Neuronal stem cell (in vitro differentiated cells): ENCODE measurements around the gene NMT1.

Experiments used
- DNase-seq: peaks from one replicate; pipeline ENCODE4 v3.0.0-alpha.2; 2013; ENCODE audit warnings: low spot score
- H2AFZ ChIP-seq: one replicate; pipeline ENCODE4 v1.6.1; 2013; ENCODE audit warnings: mild to moderate bottlenecking, low read length, inconsistent platforms
- H2AK5ac ChIP-seq: 2 replicates; pipeline ENCODE4 v1.6.1; 2013; ENCODE audit warnings: low read depth, mild to moderate bottlenecking, inconsistent platforms, low read length, moderate library complexity, mixed read lengths
- H2BK120ac ChIP-seq: 2 replicates; pipeline ENCODE4 v1.6.1; 2013; ENCODE audit warnings: low read depth, mild to moderate bottlenecking, inconsistent platforms, low read length, moderate library complexity, mixed read lengths
- H2BK12ac ChIP-seq: one replicate; pipeline ENCODE4 v1.6.1; 2013; ENCODE audit warnings: low read length, inconsistent platforms
- H2BK15ac ChIP-seq: 2 replicates; pipeline ENCODE4 v1.6.1; 2013; ENCODE audit warnings: mild to moderate bottlenecking, low read length, inconsistent platforms, mixed read lengths
- H2BK5ac ChIP-seq: one replicate; pipeline ENCODE4 v1.6.1; 2013; ENCODE audit warnings: inconsistent platforms, mild to moderate bottlenecking, low read length, moderate library complexity
- H3K14ac ChIP-seq: one replicate; pipeline ENCODE4 v1.6.1; 2013; ENCODE audit warnings: low read length, inconsistent platforms
- H3K18ac ChIP-seq: 2 replicates; pipeline ENCODE4 v1.6.1; 2013; ENCODE audit warnings: low read length, inconsistent platforms
- H3K23ac ChIP-seq: 2 replicates; pipeline ENCODE4 v1.6.1; 2013; ENCODE audit warnings: low read depth, mild to moderate bottlenecking, mixed read lengths, low read length, inconsistent platforms; ENCODE audit not compliant: poor library complexity
- H3K27ac ChIP-seq: replicated peaks from 3 replicates; pipeline ENCODE4 v1.5.1; 2013; ENCODE audit warnings: low read length, inconsistent platforms
- H3K27me3 ChIP-seq, 3 experiments: 2 replicates each; pipeline ENCODE4 v1.6.1; 2013; ENCODE audit warnings: low read length in 3 of 3, mild to moderate bottlenecking in 2 of 3, inconsistent platforms in 1 of 3, low read depth in 1 of 3, mixed read lengths in 1 of 3, moderate library complexity in 1 of 3; ENCODE audit not compliant: control insufficient read depth in 3 of 3, insufficient read depth in 3 of 3
- H3K36me3 ChIP-seq, 2 donors: replicated peaks in 1 of 2; 2 replicates each; pipeline ENCODE4 v1.6.1; 2013; ENCODE audit warnings: low read length in 2 of 2; ENCODE audit not compliant: control insufficient read depth in 2 of 2, insufficient read depth in 2 of 2
- H3K4ac ChIP-seq: 2 replicates; pipeline ENCODE4 v1.6.1; 2013; ENCODE audit warnings: inconsistent platforms, mild to moderate bottlenecking, low read length, moderate library complexity
- H3K4me1 ChIP-seq, 2 donors: 1 replicate in 1 of 2; 2 replicates in 1 of 2; pipeline ENCODE4 v1.6.1; 2013; ENCODE audit warnings: low read length in 2 of 2, low read depth in 1 of 2; ENCODE audit not compliant: control insufficient read depth in 2 of 2, insufficient read depth in 1 of 2
- H3K4me2 ChIP-seq: one replicate; pipeline ENCODE4 v1.6.1; 2013; ENCODE audit warnings: mild to moderate bottlenecking, low read length, inconsistent platforms; ENCODE audit not compliant: insufficient read depth, poor library complexity, severe bottlenecking
- H3K4me3 ChIP-seq, 2 donors: 2 replicates each; pipeline ENCODE4 v1.5.1; 2013; ENCODE audit warnings: low read length in 2 of 2, mild to moderate bottlenecking in 2 of 2, inconsistent platforms in 1 of 2, moderate library complexity in 1 of 2
- H3K79me1 ChIP-seq: one replicate; pipeline ENCODE4 v1.6.1; 2013; ENCODE audit warnings: low read depth, mild to moderate bottlenecking, inconsistent platforms, low read length, moderate library complexity
- H3K9ac ChIP-seq: one replicate; pipeline ENCODE4 v1.6.1; 2013; ENCODE audit warnings: mild to moderate bottlenecking, low read depth, low read length, inconsistent platforms; ENCODE audit not compliant: poor library complexity
- H3K9me3 ChIP-seq, 2 donors: replicated peaks in 1 of 2; 2 replicates each; pipeline versions ENCODE3 to v1.6.1; 2013; ENCODE audit warnings: low read length in 2 of 2, mild to moderate bottlenecking in 2 of 2, inconsistent platforms in 1 of 2, low read depth in 1 of 2, mixed read lengths in 1 of 2, moderate library complexity in 1 of 2; ENCODE audit not compliant: control insufficient read depth in 2 of 2, insufficient read depth in 1 of 2
- H4K8ac ChIP-seq: one replicate; pipeline ENCODE4 v1.6.1; 2013; ENCODE audit warnings: low read depth, mild to moderate bottlenecking, inconsistent platforms, low read length, moderate library complexity
- H4K91ac ChIP-seq: one replicate; pipeline ENCODE4 v1.6.1; 2013; ENCODE audit warnings: low read length, low read depth, mild to moderate bottlenecking, inconsistent platforms; ENCODE audit not compliant: poor library complexity
- WGBS, 2 donors: extraction: QIAGEN DNeasy Blood & Tissue Kit; methylation state at CpG; one replicate each; pipeline ENCODE4 v1.1.7; 2013; ENCODE audit warnings: missing lambda C conversion rate in 2 of 2, mixed read lengths in 1 of 2; ENCODE audit not compliant: insufficient read length in 2 of 2, insufficient replicate concordance in 1 of 2; ENCODE audit errors: extremely low coverage in 2 of 2; 5-methylcytosine and 5-hydroxymethylcytosine counted together

NMT1 gene

GRCh38 chr17:45130681-45131615 is 69.8 kb downstream of the NMT1 start:
- no peaks in the 10 kb centered on the region for H3K36me3 ChIP-seq
- no CpG with 5 or more reads among the region's 17 CpGs for WGBS, 2 donors
- H3K27me3 ChIP-seq: no peaks in the 10 kb centered on the region
- peak overlapping the region; percentile 79 for H4K91ac ChIP-seq
- H2AK5ac ChIP-seq: peak overlapping the region; percentile 97
- DNase-seq: no peak
- H3K23ac ChIP-seq: no peak overlapping the region
- no peak overlapping the region for H2BK120ac ChIP-seq
- H2AFZ ChIP-seq: no peak overlapping the region
- no peak overlapping the region for H3K27ac ChIP-seq
- peaks cover 1% of the 10 kb centered on the region for H3K79me1 ChIP-seq
- H3K18ac ChIP-seq: no peak overlapping the region
- H2BK5ac ChIP-seq: no peak overlapping the region
- H3K9me3 ChIP-seq: no peaks in the 10 kb centered on the region
- peak overlapping the region; percentile 74 for H2BK15ac ChIP-seq
- no peak overlapping the region for H3K9ac ChIP-seq
- peaks cover 24 to 40% of the 10 kb centered on the region in 2 donors for H3K4me1 ChIP-seq
- H2BK12ac ChIP-seq: peak overlapping the region; percentile 75
- H4K8ac ChIP-seq: peak overlapping the region; percentile 86
- no peak overlapping the region for H3K4ac ChIP-seq
- H3K14ac ChIP-seq: no peak overlapping the region
- H3K4me3 ChIP-seq: peak overlapping the region in 1 of 2 donors; percentile 55
- peak overlapping the region; percentile 86 for H3K4me2 ChIP-seq

GRCh38 chr17:45131616-45132319 is 70.7 kb downstream of the NMT1 start:
- Histone ChIP-seq H3K27me3 (no peaks in the 10 kb centered on the region), H2BK15ac (peak overlapping the region; percentile 74), H3K79me1 (peaks cover 3% of the 10 kb centered on the region), H2BK5ac (peak overlapping the region; percentile 88), H3K27ac (no peak overlapping the region), H4K8ac (peak overlapping the region; percentile 86), H3K4me1 (peaks cover 26 to 41% of the 10 kb centered on the region in 2 donors), H3K9me3 (no peaks in the 10 kb centered on the region), H3K18ac (peak overlapping the region; percentile 98), H2BK120ac (no peak overlapping the region), H3K4me3 (peak overlapping the region; percentile 55 to 89), H2AK5ac (peak overlapping the region; percentile 97), H3K36me3 (no peaks in the 10 kb centered on the region), H2BK12ac (peak overlapping the region; percentile 75), H3K14ac (peak overlapping the region; percentile 65), H3K23ac (peak overlapping the region; percentile 87), H3K4me2 (peak overlapping the region; percentile 86), H4K91ac (no peak overlapping the region), H3K9ac (peak overlapping the region; percentile 88), H2AFZ (peak overlapping the region; percentile 93), H3K4ac (no peak overlapping the region)
- no CpG with 5 or more reads among the region's 46 CpGs for WGBS, 2 donors
- DNase-seq: peak; percentile 76

DNA sequence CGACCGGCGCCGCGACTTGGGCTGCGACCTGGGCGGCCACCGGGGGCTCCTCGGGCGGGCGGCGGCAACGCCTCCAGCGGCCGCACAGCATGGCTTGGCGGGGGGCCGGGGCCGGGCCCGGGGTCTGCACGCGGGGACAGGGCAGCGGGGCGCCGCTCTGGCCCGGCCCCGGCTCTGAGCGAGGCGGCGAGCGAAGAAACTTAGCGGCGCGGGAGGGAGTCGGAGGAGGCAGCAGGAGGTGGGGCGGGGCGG is 71.1 kb downstream of the NMT1 start, which contains the start of gene PLCD3:
TSS of gene PLCD3 (minus strand) at position 196 of the 252 bp plus-strand sequence. CDS start at position 91, 105 bp downstream.
- H3K27ac ChIP-seq: peak within 1 kb of the TSS; percentile 35
- peak within 1 kb of the TSS; percentile 99 for H3K4me2 ChIP-seq
- peak within 1 kb of the TSS; percentile 93 for H3K9ac ChIP-seq
- peak within 1 kb of the TSS; percentile 86 for H4K8ac ChIP-seq
- H2BK15ac ChIP-seq: peak within 1 kb of the TSS; percentile 74
- no peaks in the 10 kb centered on the region for H3K36me3 ChIP-seq
- no peaks in the 10 kb centered on the region for H3K27me3 ChIP-seq
- peak within 1 kb of the TSS; percentile 93 for H2AFZ ChIP-seq
- H3K4me3 ChIP-seq: peak within 1 kb of the TSS; percentile 55 to 89
- H2BK5ac ChIP-seq: peak within 1 kb of the TSS; percentile 88
- peak within 1 kb of the TSS; percentile 89 for H2BK12ac ChIP-seq
- H3K23ac ChIP-seq: peak within 1 kb of the TSS; percentile 92
- H3K9me3 ChIP-seq: no peaks in the 10 kb centered on the region
- no peak within 1 kb of the TSS for H3K4ac ChIP-seq
- H4K91ac ChIP-seq: peak within 1 kb of the TSS; percentile 79
- peaks cover 3% of the 10 kb centered on the region for H3K79me1 ChIP-seq
- peaks cover 25 to 40% of the 10 kb centered on the region in 2 donors for H3K4me1 ChIP-seq
- no peak for DNase-seq
- H3K18ac ChIP-seq: peak within 1 kb of the TSS; percentile 98
- H2AK5ac ChIP-seq: peak within 1 kb of the TSS; percentile 97
- no CpG with 5 or more reads among the region's 36 CpGs for WGBS, 2 donors
- peak within 1 kb of the TSS; percentile 97 for H3K14ac ChIP-seq
- no peak within 1 kb of the TSS for H2BK120ac ChIP-seq
